ENCODE results near the gene P3H2.
A peak's percentile ranks its signal among the peaks of the same experiment; 100 is the strongest.
"Not testable (repeated sequence)": the region's sequence is repeated elsewhere in the genome, so short reads cannot be mapped to it uniquely, and the experiment has no call there.

The P3H2 gene

DNA sequence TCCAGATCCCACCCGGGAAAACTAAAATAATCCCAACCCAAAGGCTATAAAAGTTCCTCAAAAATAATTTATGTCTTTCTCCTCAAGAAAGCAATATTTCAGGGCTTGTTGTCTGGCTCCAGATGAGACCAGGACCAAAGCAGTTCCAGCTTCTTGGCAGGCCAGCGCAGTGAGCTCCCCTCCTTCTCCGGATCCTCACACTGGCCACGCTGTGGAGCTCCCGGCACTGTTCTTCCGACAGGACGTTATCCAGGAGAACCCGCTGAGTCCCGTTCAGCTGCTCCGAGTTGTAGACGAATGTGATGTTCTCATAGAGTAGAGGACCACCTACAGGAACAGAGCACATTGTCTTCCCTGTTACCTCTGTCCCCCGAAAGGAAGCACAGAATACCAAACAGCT, 146.3 kb downstream of the P3H2 start:
- no peak for DNase-seq

DNA sequence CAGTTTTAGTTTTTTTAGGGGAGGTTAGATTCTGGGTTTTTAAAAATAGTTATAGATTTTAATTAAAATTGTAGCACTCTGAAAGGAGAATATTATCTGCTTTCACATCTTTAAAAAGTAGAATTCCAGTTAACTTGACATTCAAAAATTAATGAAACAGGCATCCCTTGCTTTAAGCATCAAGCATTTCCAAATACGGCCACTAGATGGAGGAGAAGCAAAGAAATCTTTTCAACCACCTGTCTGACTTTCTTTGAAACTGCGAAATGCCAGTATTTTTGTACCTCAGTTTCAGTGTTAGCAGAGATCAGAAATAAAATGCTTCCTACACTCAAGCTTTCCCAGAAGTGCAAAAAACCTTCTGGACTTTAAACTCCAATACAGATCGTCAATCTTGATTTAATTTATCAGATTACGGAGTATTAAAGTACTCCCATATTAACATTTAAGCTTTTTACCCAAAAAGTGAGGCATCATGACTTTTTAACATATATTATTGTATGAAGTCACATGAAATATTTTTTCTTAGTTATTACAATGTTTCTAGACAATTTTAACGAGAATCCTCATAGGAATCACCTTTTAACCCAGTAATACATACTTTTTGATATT, 153.3 kb downstream of the P3H2 start:
- no peak for DNase-seq

DNA sequence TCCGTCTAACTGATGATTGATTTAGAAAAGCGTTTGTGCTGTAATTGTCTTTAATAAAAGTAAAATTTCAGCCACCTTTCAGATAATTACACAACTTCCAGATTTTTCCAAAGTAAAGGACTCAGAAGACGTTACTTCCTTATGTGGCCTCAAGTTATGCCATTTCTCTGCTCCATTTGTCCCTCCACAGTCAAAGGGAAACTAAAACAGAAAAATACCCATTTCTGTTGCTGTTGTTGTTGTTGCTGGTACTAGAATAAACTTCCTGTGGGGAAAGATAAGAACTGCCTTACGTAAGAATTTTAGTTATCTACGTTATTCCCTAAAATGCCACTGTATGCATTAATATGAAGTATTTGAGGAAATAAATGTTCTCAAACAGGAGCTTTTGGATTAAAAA, 153.9 kb downstream of the P3H2 start:
- DNase-seq, result no peak

DNA sequence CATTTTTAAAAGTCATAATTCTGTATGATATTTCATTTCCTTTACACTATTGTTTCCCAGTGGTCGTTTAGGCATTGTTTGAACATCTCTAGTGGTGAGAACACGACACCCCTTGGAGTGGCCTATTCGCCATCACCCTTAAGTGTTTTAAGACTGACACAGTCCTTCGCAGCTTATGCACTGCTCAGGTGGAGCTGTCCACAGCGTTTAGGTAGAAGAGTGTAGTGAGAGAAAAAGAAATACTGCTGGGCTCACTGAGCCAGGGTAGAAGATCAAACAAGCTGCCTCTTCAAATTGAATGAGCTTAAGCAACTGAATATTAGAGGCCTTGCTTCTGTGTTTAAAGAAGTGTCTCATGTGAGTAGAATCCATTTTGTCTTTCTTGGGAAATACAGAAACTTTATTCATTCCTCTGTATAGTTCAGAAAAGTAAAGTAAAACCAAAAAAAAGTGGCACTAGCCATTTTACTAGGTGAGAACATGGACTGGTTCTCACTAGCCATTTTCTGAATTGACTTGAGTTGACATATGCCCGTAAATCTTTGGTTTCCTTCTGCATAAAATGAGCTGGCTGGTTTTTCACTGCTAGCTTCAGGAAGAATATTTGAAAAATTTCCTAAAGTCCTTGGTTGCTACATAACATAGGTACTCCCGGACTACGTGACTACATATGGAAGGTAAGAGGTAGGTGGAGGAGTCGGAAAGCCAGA, 155.9 kb downstream of the P3H2 start:
- DNase-seq, result no peak

DNA sequence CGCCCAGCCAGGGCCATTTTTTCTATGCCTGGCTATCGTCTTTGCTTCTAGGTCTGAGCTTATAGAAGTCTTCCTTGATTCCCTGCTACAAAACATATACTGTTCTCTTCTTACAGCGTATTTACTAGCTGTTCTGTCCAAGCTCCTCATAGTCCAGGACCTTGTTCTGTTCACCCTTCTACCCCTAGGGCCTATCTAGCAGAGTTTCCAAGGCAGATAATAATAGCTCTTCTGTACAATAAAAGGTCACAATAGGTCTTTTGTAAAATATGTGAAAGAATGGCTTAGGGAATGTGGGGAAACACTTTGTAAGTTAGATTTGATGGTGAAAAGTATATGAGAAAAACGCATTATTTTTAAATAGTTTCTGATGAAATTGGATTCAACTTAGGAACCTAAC, 158.2 kb downstream of the P3H2 start:
- DNase-seq, result no peak

DNA sequence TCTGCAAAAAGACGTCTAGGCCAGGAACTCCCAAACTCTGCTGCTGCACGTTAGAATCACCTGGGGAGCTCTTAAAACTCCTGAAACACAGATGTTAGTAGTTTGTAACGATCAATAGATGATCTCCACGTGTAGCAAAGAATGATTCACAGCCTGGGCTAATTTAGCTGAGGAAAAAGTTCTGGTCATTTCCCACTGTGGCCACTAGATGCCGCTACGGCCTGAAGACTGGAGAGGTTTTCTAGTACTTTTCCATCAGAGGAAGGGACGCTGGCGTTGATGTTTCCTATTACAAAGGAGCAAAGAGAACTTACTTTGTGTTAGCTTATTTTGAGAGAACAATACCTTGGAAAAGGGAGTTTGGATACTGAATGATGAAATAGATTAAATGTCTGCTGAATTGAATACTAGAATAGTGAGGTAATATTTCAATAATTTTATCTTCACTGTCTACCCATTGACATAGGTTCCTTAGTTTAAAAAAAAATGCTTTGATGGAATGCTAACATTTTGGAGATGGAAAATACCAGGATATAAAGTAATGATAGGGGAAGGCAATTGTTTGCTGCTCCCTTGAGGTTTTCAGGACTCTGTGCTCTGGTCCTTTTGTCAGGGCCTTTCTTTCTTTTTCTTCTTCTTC, 159.1 kb downstream of the P3H2 start:
- DNase-seq, result peak; percentile 86

DNA sequence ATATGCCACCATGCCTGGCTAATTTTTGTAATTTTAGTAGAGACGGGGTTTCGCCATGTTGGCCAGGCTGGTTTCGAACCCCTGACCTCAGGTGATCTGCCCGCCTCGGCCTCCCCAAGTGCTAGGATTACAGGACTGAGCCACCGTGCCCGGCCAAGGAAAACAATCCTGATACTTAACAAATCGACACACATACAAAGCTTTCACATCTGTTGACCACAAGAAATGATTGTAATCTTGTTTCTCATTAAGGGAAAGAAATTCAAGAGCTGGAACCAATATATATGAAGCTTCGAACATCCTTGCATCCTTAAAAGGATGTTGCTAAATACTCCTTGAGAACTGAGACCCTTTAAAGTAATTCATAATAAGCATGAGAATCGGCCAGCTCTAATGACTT, 159.6 kb downstream of the P3H2 start:
- DNase-seq, result not testable (repeated sequence)

DNA sequence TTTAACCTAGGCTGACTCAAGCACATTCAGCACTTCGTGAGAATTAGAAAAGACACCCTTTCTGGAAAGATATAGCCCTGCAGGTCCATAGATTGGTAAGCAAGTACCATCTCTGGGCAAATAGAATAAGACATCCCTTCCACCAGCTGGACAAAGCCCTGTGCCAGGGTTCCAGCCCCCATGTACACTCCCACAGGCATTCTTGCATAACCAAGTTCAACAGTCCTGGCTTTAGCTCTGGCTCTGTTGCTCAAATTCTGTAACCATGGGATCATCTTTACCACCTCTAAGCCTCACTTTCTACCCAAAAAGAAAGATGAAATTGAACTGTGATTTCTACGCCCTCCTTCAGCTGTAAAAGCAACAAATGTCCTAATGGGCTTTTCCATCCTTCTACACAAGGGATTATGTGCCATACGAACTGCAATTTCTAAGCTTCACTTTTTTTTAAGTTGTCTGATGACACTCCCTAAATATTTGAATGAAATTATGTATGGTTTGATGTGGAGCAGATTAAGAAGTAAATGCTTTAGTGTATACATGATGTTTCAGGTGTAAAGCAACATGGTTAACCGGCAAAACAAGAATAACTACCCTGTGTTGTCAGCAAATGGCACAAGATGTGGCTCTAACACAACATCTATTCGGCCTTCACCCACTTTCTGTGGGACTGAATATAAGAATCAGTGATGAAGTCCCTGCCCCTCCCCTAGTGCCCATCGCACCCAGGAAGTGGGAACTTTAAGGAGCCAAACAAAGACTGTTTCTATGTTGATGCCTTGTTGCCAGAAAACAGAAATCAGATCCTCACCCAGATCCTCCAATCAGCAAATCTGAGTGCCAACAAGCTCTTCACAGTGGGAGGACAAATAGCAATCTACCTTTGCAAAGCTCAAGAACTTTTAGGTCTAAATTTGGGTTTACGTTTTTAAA, 165.7 kb downstream of the P3H2 start:
- DNase-seq, result no peak

DNA sequence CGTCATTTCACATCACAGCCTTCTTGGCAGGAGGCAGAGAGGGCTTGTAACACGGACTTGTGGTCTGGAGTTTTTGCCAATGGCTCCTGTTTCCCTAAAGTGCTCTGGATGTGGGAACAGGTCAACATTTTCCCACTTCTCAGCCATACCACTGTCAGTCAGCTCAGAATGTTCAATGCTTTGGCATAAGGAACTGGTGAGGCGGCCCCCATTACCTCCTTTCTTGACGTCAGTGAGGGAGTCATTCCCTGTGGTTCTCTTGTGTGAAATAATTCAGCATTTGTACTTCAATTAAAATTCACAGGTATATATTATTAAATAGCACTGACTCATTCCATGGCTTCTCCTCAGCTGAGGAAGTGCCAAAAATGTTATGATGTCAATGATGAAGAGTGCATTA, 167.1 kb downstream of the P3H2 start:
- no peak for DNase-seq

DNA sequence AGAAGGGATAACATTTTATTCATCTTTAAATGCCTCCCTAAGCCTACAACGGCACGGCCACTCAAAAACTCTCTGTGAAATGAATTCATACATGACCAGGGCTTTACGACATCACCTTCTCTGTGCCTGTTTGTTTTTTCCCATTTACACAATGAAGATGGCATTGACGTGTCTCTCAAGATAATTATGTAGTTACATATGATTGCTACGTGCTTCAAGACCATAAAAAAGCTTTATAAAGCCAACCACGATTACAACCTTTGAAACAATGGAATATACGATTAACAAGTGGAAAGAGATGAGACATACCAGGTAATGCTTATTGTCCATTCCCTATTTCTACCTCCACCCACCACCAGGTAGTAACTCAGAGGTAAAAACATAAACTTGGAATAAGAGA, 168.4 kb downstream of the P3H2 start:
- no peak for DNase-seq

DNA sequence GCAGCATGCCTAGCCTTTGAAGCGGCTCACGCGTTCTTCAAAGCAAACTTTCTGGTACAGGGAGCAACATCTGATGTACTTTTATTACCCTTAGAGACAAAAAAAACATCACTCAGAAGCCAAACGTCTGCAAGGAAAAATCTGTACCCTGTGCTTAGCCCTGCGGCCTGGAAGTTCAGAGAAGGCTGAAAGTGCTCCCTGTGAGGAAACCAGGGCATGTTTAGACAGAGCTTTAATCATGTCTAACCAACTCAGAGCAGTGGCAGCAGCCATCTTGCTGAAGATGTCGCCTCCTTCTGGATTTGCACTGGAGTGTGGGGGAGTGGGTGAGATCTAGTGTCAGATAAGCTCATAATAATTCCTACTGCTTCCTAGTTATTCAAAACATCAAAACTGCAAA, 170.4 kb downstream of the P3H2 start:
- DNase-seq, result no peak

DNA sequence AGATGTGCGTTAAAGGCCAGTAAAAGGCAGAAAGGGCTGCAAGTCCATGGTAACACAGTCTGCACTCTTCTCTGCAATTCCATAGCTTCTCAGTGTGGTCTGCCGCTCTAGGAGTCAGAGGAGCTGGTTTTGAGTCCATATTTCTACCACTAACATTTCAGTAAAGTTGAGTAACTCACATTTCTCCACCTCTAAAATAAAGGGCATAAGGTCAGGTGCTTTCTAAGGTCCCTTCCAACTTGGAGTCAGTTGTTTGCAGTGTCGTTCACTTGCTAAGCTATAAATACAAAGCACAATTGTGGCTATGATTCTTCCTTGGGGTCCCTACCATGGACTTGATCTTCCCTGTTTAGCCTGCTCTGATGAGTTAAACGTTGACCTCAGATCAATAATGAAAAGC, 171.1 kb downstream of the P3H2 start:
- DNase-seq, result no peak

DNA sequence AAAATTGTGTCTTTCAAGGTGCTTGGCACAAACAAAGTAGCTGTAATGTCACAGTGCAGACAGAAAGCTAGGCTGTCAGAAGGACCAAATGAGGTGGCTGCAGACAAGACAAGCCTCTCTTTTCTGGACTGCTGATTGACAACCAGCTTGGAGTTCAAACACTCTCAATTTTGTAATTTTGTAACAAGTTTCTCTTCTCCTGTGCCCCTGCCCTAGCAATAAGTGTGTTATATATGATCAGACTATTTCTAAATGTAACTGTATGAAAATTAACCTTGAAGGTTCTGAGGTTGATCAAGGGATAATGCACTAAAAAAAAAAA, 172.0 kb downstream of the P3H2 start:
- no peak for DNase-seq

DNA sequence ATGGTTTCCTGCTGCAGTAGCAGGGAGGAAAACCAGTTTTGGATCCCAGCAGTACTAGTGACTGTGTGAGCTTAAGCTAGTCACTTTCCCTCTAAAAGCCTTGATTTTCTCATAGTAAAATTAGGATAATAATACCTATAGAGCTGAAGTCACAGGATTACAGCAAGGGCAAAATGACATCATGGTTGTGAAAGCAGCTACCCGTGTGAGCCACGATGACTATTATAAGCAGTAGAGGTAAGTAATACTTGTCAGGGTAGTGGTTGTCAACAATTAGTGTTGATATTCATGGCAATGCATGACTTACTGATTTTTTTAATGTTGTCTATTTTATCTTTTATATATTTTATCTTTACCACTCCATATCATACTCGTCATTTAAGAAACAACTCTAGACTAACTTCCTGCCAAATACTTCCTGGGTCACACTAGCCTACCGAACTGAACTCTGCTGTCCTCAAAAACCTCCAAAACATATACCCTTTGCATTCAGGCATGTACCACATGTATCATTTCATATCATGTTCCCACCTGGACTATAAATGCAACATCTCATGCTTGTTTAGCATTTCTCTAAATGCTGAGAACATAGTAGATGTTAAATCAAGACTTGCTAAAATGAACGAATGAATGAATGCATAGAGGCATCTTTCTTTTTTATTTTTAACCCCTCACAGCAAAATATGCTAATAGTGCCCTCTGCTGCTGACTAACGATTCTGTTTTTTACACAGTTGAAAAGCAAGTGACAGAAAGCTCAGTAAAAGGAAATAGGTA, 172.6 kb downstream of the P3H2 start:
- no peak for DNase-seq

DNA sequence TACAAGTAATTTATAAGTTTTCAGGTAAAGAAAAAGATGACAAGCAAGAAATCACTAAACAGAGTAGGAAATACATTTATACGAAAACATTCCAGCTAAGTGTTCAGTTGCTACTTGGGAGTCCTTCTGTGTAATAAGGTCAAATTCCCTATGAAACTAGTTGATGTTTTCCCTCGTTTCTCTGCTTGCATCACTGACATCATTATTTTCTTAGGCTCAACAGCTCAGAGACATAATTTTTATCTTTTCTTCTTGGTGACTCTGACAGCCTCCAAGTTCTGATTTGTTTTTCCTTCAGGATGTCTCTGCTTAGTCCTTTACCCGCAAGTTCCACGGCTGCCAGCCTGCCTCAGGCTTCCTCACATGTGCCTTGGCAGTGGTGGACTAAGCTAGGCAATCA, 173.6 kb downstream of the P3H2 start:
- no peak for DNase-seq

DNA sequence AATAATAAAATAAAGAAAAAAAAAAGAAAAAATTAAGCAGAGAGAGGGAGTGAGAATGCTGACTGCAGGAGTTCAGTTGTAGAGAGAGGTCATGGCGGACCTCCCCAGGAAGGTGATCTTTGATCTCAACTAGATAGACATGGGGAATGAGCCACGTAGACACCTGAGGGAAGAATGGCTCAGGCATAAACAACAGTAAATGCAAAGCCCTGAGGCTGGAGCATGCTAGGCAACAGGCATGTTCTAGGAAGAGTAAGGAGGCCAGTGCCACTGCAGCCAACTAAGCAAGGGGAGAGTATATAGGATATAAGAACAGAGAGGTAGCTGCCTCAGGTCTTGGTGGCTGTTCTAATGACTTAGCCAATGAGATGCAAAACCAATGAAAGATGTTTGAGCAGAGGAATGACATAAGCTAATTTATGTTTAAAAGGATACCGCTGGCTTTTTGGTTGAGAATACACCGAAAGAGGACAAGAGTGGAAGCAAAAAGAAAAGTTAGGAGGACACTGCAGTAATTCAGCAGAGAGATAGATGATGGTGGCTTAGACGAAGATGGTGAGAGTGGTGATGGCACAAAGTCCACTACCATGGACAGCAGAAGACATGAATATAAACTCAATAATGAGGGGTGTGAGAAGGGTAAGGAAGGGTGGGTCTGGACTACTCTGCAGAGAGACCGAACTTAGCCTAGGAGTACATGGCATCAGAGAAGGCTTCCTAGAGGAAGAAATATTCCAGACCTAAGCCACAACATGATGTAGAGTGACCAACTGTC, 174.6 kb downstream of the P3H2 start:
- DNase-seq, result no peak

DNA sequence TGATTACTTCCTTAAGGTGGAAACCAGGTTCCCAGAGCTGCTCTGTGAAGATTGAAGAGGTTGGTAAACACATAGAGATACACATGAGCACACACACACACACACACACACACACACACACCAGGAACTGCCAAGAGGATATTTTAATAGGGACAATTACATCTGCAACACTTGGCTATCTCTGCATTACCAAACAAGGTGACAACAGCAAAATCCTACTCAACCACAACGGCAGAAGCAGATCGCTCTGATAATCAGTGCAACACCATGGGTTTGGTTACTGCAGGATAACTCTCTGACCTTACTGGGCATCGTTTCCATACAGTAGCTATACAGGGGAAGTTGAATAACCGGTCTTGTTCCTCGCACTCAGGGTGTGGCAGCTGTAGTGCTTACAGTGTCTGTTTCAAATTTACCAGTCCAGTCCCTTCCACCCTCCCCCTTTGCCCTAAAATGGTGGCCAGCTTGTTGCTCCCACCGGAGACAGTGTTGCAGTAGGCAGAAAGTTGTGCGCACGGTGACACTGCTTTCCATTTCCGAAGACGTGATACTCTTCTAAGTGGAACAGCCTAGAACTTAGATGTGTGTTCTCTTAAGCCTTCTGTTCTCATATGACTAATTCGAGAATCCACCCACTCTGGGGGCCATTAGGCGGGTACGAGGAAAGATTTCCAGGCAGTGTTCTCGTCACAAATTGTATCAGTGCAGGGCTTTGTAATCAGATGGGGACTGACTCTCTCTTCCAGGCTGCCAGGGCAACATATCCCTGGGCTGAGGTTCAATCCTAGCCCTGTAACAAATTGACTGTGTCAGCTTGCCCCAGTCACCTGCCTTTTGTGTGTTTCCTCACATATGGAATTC, 176.2 kb downstream of the P3H2 start:
- DNase-seq, result no peak

DNA sequence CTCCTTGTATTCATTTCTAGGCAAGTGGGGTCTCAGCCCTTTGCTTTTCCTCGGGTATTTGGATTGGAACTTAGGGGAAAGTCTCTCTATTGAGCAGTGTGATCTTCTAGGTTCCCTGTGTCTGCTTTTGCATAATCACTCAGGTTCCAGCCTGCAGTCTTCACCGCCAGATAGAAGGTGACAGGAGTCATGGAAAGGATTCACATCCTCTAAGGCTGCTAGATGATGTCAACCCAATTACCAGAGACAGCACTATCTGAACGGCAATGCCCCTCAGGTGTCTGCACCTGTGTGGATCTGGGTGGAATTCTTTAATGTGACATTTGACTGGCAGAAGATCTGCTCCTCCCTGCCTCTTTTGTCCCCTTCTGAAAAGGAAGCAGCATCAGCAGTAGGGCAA, 177.7 kb downstream of the P3H2 start:
- no peak for DNase-seq

DNA sequence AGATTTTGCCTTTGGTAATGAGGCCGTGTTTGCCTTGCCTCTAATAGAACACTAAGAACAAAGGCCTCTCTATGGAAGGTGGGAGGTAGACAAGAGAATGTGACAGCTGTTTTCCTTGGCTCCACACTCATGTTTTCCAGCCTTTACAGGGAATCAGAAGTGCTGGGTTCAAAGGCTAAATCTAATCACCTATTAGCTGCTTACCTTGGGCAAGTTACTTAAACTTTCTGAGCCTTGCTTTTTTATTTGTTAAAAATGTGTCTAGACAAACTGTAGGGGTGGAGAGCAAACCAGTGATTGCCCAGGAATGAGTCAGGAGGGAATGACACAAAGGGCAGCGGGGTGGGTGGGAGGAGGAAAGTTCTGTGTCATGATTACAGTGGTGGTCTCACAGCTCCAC, 179.0 kb downstream of the P3H2 start:
- no peak for DNase-seq

DNA sequence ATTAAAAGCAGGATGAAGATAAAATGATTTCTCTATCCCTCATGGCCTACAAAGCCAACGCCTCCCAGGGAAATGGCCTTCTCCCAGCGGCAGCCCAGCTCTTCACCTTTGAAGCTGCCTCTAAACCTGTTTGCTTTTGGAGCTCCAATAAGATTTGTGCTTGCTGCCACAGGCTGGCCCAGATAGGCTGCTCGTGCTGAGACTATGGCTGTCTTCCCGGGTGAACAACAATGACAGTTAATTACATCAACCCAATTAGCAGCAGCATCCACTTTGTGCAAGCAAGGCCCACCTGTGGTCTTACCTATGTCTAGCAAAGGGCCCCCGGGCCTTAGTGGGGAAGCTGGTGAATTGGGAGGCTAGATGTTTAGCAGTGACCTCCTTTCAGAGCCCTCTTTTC, 179.6 kb downstream of the P3H2 start:
- no peak for DNase-seq

Data from NCI-H2107 (cell line).